ENCODE data around the gene GFER. TPM values are rescaled to one million over a fixed set of nuclear protein-coding genes. Genes with fewer than 3 reads are reported as not detected.

The GFER gene
- total and polyA plus RNA-seq, 2 donors (not counting 1 experiment from before 2014, with no cell fraction given): 15.6 to 30.4 TPM

DNA sequence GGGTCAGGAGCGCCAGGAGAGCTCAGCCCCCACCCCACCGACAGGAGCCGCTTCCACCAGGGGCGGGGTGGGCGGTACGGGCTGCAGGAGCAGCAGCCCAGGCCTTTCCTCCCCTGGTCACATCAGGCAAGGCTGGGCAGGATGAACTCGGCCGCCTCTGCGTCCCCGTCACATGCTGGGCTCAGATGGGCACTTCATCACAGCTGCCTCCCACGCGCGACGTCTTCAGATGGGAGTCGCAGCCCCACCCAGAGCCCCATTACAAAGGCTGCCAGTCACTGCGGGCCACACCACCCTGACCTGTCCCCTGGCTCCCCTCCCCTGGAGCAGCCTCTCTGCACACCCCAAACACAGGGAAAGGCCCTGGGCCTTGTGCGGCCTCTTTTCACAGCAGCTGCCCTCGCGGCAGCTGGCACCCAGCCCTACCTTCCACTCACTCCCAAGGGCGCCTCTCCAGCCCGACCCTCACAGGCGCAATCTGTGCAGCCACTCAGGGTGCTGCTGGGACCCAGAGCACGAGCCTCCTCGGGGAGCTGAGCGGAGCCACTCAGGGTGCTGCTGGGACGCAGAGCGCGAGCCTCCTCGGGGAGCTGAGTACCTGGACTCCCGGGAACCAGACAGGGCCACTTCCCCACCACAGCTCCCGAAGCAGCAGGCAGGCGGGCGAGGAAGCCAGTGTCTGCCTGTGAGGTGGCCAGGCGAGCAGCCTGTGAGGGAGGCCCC lies 21.0 kb downstream of the GFER start:
- no peak for ATAC-seq (ENCODE audit: low read depth)
- Histone ChIP-seq H3K27ac (ENCODE audit: low read length in 2 of 2) (no peak overlapping the region), H3K79me2 (ENCODE audit: control insufficient read depth, insufficient read depth, low read length) (peaks cover 72% of the 10 kb centered on the region), H2AFZ (ENCODE audit: insufficient read depth, low read depth, low read length, poor library complexity, severe bottlenecking) (no peak overlapping the region), H4K20me1 (ENCODE audit: control insufficient read depth, insufficient read depth, low read length, poor library complexity, severe bottlenecking) (peaks cover 85% of the 10 kb centered on the region), H3K27me3 (replicated peaks in 1 of 4; ENCODE audit: control extremely low read depth in 1 of 4, control insufficient read depth in 3 of 4, insufficient read depth in 4 of 4, low read length in 3 of 4) (no peaks in the 10 kb centered on the region), H3K9me3 (ENCODE audit: control extremely low read depth in 1 of 3, control insufficient read depth in 2 of 3, insufficient read depth in 1 of 3, low read length in 2 of 3) (no peaks in the 10 kb centered on the region), H3K36me3 (replicated peaks in 1 of 2; ENCODE audit: control extremely low read depth in 1 of 2, control insufficient read depth in 1 of 2, extremely low read depth in 1 of 2, insufficient read depth in 2 of 2, low read length in 1 of 2) (peaks cover 0 to 36% of the 10 kb centered on the region in 2 experiments), H3K4me1 (ENCODE audit: control insufficient read depth in 2 of 2, insufficient read depth in 2 of 2, low read length in 2 of 2) (peaks cover 35 to 47% of the 10 kb centered on the region in 2 donors), H3K9ac (ENCODE audit: low read length) (no peak overlapping the region), H3K4me3 (ENCODE audit: control extremely low read depth in 1 of 5, extremely low read depth in 1 of 5, insufficient read depth in 1 of 5, low read depth in 2 of 5, low read length in 4 of 5) (no peak overlapping the region), H3K4me2 (replicated peaks; ENCODE audit: low read depth, low read length, poor library complexity, severe bottlenecking) (peak overlapping the region; percentile 59)
- intact Hi-C loops (cut with micrococcal nuclease): no loop called here
- POLR2A ChIA-PET: interaction anchor here (1.3 to 1.5 kb wide), 2 partner anchors 13 to 150 kb away, joined by 3 to 9 read pairs; partner anchors contain the start of gene TRAF7
- Mint-ChIP-seq H3K27me3 (no peaks in the 10 kb centered on the region), H3K9me3 (ENCODE audit: insufficient read depth) (no peaks in the 10 kb centered on the region), H3K4me3 (no peak overlapping the region), H3K27ac (no peak overlapping the region), H3K4me1 (peaks cover 42% of the 10 kb centered on the region)
- 82% methylated on average over 34 of the region's 34 CpGs for WGBS (ENCODE audit: insufficient coverage)
- CTCF ChIA-PET: interaction anchor here (0.9 to 4.9 kb wide), 9 partner anchors 8 to 187 kb away, joined by 3 to 46 read pairs (median 7); partner anchors contain the start of gene RAB26
- no peak for TF ChIP-seq EZH2 (IDR thresholded peaks at IDR 0.05; ENCODE audit: borderline replicate concordance, insufficient read depth, low read depth, low read length, poor library complexity, severe bottlenecking)
- TF ChIP-seq, protein P1, sequence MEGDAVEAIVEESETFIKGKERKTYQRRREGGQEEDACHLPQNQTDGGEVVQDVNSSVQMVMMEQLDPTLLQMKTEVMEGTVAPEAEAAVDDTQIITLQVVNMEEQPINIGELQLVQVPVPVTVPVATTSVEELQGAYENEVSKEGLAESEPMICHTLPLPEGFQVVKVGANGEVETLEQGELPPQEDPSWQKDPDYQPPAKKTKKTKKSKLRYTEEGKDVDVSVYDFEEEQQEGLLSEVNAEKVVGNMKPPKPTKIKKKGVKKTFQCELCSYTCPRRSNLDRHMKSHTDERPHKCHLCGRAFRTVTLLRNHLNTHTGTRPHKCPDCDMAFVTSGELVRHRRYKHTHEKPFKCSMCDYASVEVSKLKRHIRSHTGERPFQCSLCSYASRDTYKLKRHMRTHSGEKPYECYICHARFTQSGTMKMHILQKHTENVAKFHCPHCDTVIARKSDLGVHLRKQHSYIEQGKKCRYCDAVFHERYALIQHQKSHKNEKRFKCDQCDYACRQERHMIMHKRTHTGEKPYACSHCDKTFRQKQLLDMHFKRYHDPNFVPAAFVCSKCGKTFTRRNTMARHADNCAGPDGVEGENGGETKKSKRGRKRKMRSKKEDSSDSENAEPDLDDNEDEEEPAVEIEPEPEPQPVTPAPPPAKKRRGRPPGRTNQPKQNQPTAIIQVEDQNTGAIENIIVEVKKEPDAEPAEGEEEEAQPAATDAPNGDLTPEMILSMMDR (IDR thresholded peaks at IDR 0.05): no peak
- no peak for DNase-seq

DNA sequence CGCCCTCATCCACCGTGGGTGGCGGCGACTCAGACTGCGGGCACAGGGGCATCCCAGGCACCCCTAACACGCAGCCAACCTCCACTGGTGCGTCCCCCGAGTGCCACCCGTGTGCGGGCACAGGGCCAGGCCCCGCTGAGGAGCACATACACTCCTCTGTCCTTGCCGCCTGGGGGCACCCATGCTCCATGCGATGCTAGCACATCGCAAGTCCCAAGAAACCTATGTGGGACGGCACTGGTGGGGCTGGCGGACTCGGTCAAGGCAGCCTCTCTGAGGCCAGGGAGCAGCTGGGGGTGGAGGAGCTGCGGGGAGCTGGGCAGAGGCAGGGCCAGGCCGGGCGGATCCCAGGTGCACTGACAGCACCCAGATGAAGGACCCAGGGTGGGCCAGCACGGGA lies 21.7 kb downstream of the GFER start:
- Mint-ChIP-seq H3K4me1 (peaks cover 47% of the 10 kb centered on the region), H3K4me3 (peak overlapping the region; percentile 44), H3K9me3 (ENCODE audit: insufficient read depth) (no peaks in the 10 kb centered on the region), H3K27me3 (no peaks in the 10 kb centered on the region), H3K27ac (no peak overlapping the region)
- intact Hi-C loops (cut with micrococcal nuclease): no loop called here
- H3K4me3 ChIP-seq (ENCODE audit: control extremely low read depth in 1 of 5, extremely low read depth in 1 of 5, insufficient read depth in 1 of 5, low read depth in 2 of 5, low read length in 4 of 5): no peak overlapping the region
- ChIA-PET POLR2A (no interaction called here), CTCF (interaction anchor here (2.5 to 4.9 kb wide), 3 partner anchors 12 to 147 kb away, joined by 8 to 46 read pairs (median 32); no protein-coding TSS in a partner anchor)
- no peak for TF ChIP-seq EZH2 (IDR thresholded peaks at IDR 0.05; ENCODE audit: borderline replicate concordance, insufficient read depth, low read depth, low read length, poor library complexity, severe bottlenecking)
- TF ChIP-seq, protein P1 (IDR thresholded peaks at IDR 0.05): no peak
- H3K9ac ChIP-seq (ENCODE audit: low read length): no peak overlapping the region
- 53% methylated on average over 21 of the region's 21 CpGs for WGBS (ENCODE audit: insufficient coverage)
- H3K4me2 ChIP-seq (replicated peaks; ENCODE audit: low read depth, low read length, poor library complexity, severe bottlenecking): peak overlapping the region; percentile 36
- peaks cover 78% of the 10 kb centered on the region for H3K79me2 ChIP-seq (ENCODE audit: control insufficient read depth, insufficient read depth, low read length)
- no peak overlapping the region for H3K27ac ChIP-seq (ENCODE audit: low read length in 2 of 2)
- peaks cover 81% of the 10 kb centered on the region for H4K20me1 ChIP-seq (ENCODE audit: control insufficient read depth, insufficient read depth, low read length, poor library complexity, severe bottlenecking)
- H2AFZ ChIP-seq (ENCODE audit: insufficient read depth, low read depth, low read length, poor library complexity, severe bottlenecking): no peak overlapping the region
- H3K4me1 ChIP-seq (ENCODE audit: control insufficient read depth in 2 of 2, insufficient read depth in 2 of 2, low read length in 2 of 2): peaks cover 42 to 54% of the 10 kb centered on the region in 2 donors
- DNase-seq (no peak), ATAC-seq (ENCODE audit: low read depth) (no peak)
- no peaks in the 10 kb centered on the region for H3K9me3 ChIP-seq (ENCODE audit: control extremely low read depth in 1 of 3, control insufficient read depth in 2 of 3, insufficient read depth in 1 of 3, low read length in 2 of 3)
- H3K36me3 ChIP-seq (replicated peaks in 1 of 2; ENCODE audit: control extremely low read depth in 1 of 2, control insufficient read depth in 1 of 2, extremely low read depth in 1 of 2, insufficient read depth in 2 of 2, low read length in 1 of 2): peaks cover 0 to 36% of the 10 kb centered on the region in 2 experiments
- H3K27me3 ChIP-seq (replicated peaks in 1 of 4; ENCODE audit: control extremely low read depth in 1 of 4, control insufficient read depth in 3 of 4, insufficient read depth in 4 of 4, low read length in 3 of 4): no peaks in the 10 kb centered on the region
